Adrenal gland (tissue), 12 donors: ENCODE results near the gene MTMR1. TPM values are rescaled to one million over a fixed set of nuclear protein-coding genes. Genes with fewer than 3 reads are reported as not detected.

Experiments used
- DNase-seq, 7 donors: peaks; one replicate each; pipeline ENCODE4 v3.0.0-alpha.2; 2019 to 2020
- H3K27ac ChIP-seq, 5 donors: fragments of 200-600 bp; sonication (generic) in 4 of 5; 1 replicate in 3 of 5; 2 replicates in 2 of 5; pipeline versions ENCODE4 v1.5.1 to v1.8.0; 2016 to 2020; ENCODE audit warnings: mild to moderate bottlenecking in 1 of 5
- H3K27me3 ChIP-seq: fragments of 200-600 bp; 2 replicates; pipeline ENCODE4 v1.8.0; 2021
- H3K36me3 ChIP-seq, 2 donors: fragments of 200-600 bp; replicated peaks in 1 of 2; 1 replicate in 1 of 2; 2 replicates in 1 of 2; pipeline versions ENCODE4 v1.5.1 to v1.8.0; 2018 to 2022
- H3K4me1 ChIP-seq, 2 donors: fragments of 200-600 bp; replicated peaks in 1 of 2; 1 replicate in 1 of 2; 2 replicates in 1 of 2; pipeline versions ENCODE4 v1.5.1 to v1.8.0; 2018 to 2021
- H3K4me3 ChIP-seq, 4 donors: fragments of 200-600 bp; sonication (generic) in 3 of 4; one replicate each; pipeline ENCODE4 v1.5.1; 2016 to 2018
- H3K9me3 ChIP-seq, 3 donors: fragments of 200-600 bp; sonication (generic) in 1 of 3; replicated peaks in 1 of 3; 1 replicate in 2 of 3; 2 replicates in 1 of 3; pipeline versions ENCODE4 v1.5.1 to v1.8.0; 2016 to 2021
- POLR2A ChIP-seq, 2 donors: fragments of 450-650 bp; IDR thresholded peaks; one replicate each; pipeline ENCODE4 v1.6.1; 2017; ENCODE audit warnings: antibody characterized with exemption in 2 of 2, mild to moderate bottlenecking in 2 of 2, moderate library complexity in 1 of 2
- WGBS, 4 donors: extraction: QIAGEN DNeasy Blood & Tissue Kit in 2 of 4; methylation state at CpG; one replicate each; pipeline versions ENCODE4 v1.1.5 to v1.1.7; 2013 to 2017; 5-methylcytosine and 5-hydroxymethylcytosine counted together
- intact Hi-C, 2 donors: fragments of 100-400 bp; cut with DNase I; formaldehyde crosslinking; loops; one replicate each; pipeline versions ENCODE4 v1.14.1 to v1.15.0; 2022 to 2023
- polyA plus RNA-seq, 3 donors: library from polyadenylated mRNA; stranded (reverse); fragments of 200-250 nt in 2 of 3; fragments of 350-450 nt in 1 of 3; fragmentation: Illumina TruSeq in 1 of 3; extraction: RNeasy Lipid Tissue Mini Kit (QIAGEN cat#74804) in 1 of 3; gene quantifications; one replicate each; pipeline ENCODE4 v1.2.3, GENCODE V29; 2013 to 2014
- total RNA-seq, 9 donors: library from RNA; depleted of rRNA in 4 of 9; stranded (reverse); fragments of >200 nt in 4 of 9; fragments of 120-200 nt in 1 of 9; fragmentation: NEBNext Ultra II Directional in 1 of 9; extraction: Animal tissue kit (Norgen Biotek cat#: 25700) in 1 of 9; gene quantifications; one replicate each; pipeline versions ENCODE4 v1.1.0 to v1.2.4, GENCODE V29; 2013 to 2023
- TF ChIP-seq, protein P1 (sequence below), 6 experiments: fragments of 450-650 bp in 4 of 6; fragments of 200-600 bp in 2 of 6; sonication (generic) in 1 of 6; IDR thresholded peaks; 1 replicate in 5 of 6; 2 replicates in 1 of 6; pipeline versions ENCODE4 v1.5.1 to v1.8.0; 2016 to 2021; ENCODE audit warnings: antibody characterized with exemption in 6 of 6, mild to moderate bottlenecking in 2 of 6, moderate library complexity in 1 of 6
- donor health status: healthy with polysubstance abuse.
- donor health status: Bipolar disorder and iron deficiency.
- donor health status: DM: yes; HTN: yes; CAD: no.
- donor health status: DM: no; HTN: no; CAD: no.
- donor health status: DM: no; HTN: no; CAD: no.
- donor health status: DM: yes; HTN: yes; CAD: no.

The MTMR1 gene
- total and polyA plus RNA-seq, 12 donors, result 9.2 to 19.8 (median 13.9) TPM

- Histone ChIP-seq H3K27me3 (no peaks in the 10 kb centered on the region), H3K27ac (peak overlapping the region; percentile 30 to 65 (median 48)), H3K4me1 (no peaks in the 10 kb centered on the region), H3K9me3 (no peaks in the 10 kb centered on the region), H3K36me3 (no peaks in the 10 kb centered on the region), H3K4me3 (no peak overlapping the region)
- intact Hi-C loops, result no loop called here
- TF ChIP-seq, protein P1, sequence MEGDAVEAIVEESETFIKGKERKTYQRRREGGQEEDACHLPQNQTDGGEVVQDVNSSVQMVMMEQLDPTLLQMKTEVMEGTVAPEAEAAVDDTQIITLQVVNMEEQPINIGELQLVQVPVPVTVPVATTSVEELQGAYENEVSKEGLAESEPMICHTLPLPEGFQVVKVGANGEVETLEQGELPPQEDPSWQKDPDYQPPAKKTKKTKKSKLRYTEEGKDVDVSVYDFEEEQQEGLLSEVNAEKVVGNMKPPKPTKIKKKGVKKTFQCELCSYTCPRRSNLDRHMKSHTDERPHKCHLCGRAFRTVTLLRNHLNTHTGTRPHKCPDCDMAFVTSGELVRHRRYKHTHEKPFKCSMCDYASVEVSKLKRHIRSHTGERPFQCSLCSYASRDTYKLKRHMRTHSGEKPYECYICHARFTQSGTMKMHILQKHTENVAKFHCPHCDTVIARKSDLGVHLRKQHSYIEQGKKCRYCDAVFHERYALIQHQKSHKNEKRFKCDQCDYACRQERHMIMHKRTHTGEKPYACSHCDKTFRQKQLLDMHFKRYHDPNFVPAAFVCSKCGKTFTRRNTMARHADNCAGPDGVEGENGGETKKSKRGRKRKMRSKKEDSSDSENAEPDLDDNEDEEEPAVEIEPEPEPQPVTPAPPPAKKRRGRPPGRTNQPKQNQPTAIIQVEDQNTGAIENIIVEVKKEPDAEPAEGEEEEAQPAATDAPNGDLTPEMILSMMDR (IDR thresholded peaks at IDR 0.05), result no peak
- TF ChIP-seq POLR2A (IDR thresholded peaks at IDR 0.05), result no peak
- no peak for DNase-seq
- WGBS, 4 donors, result 53 to 79% (median 66%) methylated on average over 4 of the region's 4 CpGs
Observed at GRCh38 chrX:150648296-150648940, 44.8 kb upstream of the MTMR1 start.

DNA sequence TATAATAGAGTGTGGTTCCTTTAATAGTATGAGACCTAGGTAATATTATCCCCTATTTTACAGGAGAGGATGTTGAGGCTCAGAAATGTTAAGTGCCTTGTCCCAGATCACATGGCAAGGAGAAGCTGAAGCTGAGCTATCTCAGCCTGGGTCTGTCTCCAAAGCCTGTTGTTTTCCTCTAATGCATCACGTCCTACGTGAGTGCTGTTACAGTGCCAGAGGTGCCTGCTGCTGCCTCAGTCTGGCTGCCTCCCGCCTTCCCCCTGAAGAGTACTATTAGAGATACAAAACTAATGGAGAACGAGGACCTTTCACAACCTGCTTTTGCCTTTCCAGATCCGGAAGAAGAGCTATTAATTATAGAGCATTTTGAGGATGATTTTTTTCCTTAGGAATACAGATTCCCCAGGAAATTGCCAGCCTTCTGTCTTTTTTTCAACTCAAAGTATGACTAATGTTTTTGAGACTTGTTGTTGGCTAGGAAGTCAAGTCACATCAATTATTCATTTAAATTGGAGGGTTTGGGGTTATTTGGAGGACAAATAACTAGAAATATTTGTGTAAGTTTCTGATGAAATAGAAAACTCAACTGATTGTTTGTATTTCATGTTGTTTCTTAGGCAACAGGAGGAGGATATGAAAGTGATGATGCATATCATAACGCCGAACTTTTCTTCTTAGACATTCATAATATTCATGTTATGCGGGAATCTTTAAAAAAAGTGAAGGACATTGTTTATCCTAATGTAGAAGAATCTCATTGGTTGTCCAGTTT lies 43.9 kb upstream of the MTMR1 start:
- Histone ChIP-seq H3K27me3 (no peaks in the 10 kb centered on the region), H3K4me1 (no peaks in the 10 kb centered on the region), H3K4me3 (no peak overlapping the region), H3K36me3 (no peaks in the 10 kb centered on the region), H3K9me3 (no peaks in the 10 kb centered on the region), H3K27ac (peak overlapping the region; percentile 30 to 65 (median 48))
- intact Hi-C loops, result no loop called here
- TF ChIP-seq, protein P1 (IDR thresholded peaks at IDR 0.05), result no peak
- no peak for TF ChIP-seq POLR2A (IDR thresholded peaks at IDR 0.05)
- 14 to 41% (median 31%) methylated on average over 6 to 8 of the region's 8 CpGs for WGBS, 4 donors
- DNase-seq, result peak; percentile 42 to 89 (median 73)

- Histone ChIP-seq H3K27me3 (no peaks in the 10 kb centered on the region), H3K27ac (no peak overlapping the region), H3K36me3 (no peaks in the 10 kb centered on the region), H3K9me3 (no peaks in the 10 kb centered on the region), H3K4me1 (no peaks in the 10 kb centered on the region), H3K4me3 (no peak overlapping the region)
- WGBS, 4 donors, result 83 to 99% (median 88%) methylated on average over 2 of the region's 2 CpGs
- intact Hi-C loops, result no loop called here
- no peak for DNase-seq
- TF ChIP-seq, protein P1 (IDR thresholded peaks at IDR 0.05), result no peak
- no peak for TF ChIP-seq POLR2A (IDR thresholded peaks at IDR 0.05)
Observed at GRCh38 chrX:150651906-150652305, 41.3 kb upstream of the MTMR1 start.

- peaks cover 0 to 6% of the 10 kb centered on the region in 2 donors for H3K36me3 ChIP-seq
- intact Hi-C loops, result no loop called here
- H3K27ac ChIP-seq, result no peak overlapping the region
- WGBS, 4 donors, result 48 to 65% (median 65%) methylated on average over 2 of the region's 2 CpGs
- H3K4me1 ChIP-seq, result no peaks in the 10 kb centered on the region
- H3K27me3 ChIP-seq, result no peaks in the 10 kb centered on the region
- no peak overlapping the region for H3K4me3 ChIP-seq
- H3K9me3 ChIP-seq, result no peaks in the 10 kb centered on the region
- no peak for DNase-seq
- TF ChIP-seq POLR2A (IDR thresholded peaks at IDR 0.05), result no peak
- TF ChIP-seq, protein P1 (IDR thresholded peaks at IDR 0.05), result no peak
Observed at GRCh38 chrX:150655788-150656187, 37.4 kb upstream of the MTMR1 start.
